ENCODE results near the gene FFAR2. TPM values are rescaled to one million over a fixed set of nuclear protein-coding genes. Genes with fewer than 3 reads are reported as not detected.

FFAR2 gene
- total and polyA plus RNA-seq, 2 donors from 2014 or later = 0.22 TPM; not detected in 1

DNA sequence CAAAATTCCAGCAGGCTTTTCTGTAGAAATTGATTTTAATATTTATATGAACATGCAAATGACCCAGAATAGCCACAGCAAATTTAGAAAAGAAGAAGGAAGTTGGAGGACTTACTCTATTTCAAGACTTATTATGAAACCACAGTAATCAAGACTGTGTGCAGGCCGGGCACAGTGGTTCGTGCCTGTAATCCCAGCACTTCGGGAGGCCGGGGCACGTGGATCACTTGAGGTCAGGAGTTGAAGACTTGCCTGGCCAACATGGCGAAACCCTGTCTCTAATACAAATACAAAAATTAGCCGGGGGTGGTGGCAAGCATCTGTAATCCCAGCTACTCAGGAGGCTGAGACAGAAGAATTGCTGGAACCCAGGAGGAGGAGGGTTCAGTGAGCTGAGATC lies 6.0 kb upstream of the FFAR2 start:
- TF ChIP-seq CTCF (IDR thresholded peaks at IDR 0.05; ENCODE audit: borderline replicate concordance, extremely low read depth, insufficient read depth) = no peak
- FAIRE-seq (no peak), DNase-seq (no peak)
- Histone ChIP-seq H3K9ac (ENCODE audit: low read length in 3 of 3) (no peak overlapping the region), H3K9me3 (ENCODE audit: control insufficient read depth in 2 of 3, insufficient read depth in 1 of 3, low read length in 3 of 3) (no peaks in the 10 kb centered on the region), H3K4me3 (ENCODE audit: low read length in 3 of 3) (no peak overlapping the region), H3K36me3 (ENCODE audit: control insufficient read depth in 2 of 3, insufficient read depth in 3 of 3, low read length in 3 of 3) (no peaks in the 10 kb centered on the region), H3K27me3 (ENCODE audit: control insufficient read depth, insufficient read depth, low read length) (no peaks in the 10 kb centered on the region), H3K27ac (ENCODE audit: low read depth in 2 of 2, low read length in 2 of 2) (no peak overlapping the region), H3K4me1 (ENCODE audit: control insufficient read depth in 2 of 3, insufficient read depth in 2 of 3, low read depth in 1 of 3, low read length in 3 of 3) (peaks cover 0 to 3% (median 2%) of the 10 kb centered on the region in 3 donors)
- intact Hi-C loops (cut with DNase I) = no loop called here

DNA sequence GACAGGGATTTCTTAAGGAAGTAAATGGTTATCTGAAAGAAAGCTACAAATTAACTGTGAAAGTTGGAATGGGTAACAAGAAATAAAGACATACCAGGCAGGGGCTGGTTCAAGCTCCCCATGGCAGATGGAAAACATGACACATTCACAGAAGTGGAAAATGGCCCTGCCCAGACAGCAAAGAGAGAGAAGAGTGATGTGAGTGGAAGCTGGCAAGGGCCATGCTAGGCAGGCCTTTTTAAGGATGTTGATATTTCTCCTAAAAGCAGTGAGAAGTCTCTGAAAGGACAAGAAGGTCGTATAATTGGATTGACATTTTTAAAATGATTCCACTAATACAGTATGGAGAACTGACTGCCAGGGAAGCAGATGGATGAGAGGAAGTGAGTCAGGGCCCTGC lies 3.3 kb upstream of the FFAR2 start:
- peaks cover 0 to 6% (median 0%) of the 10 kb centered on the region in 3 donors for H3K4me1 ChIP-seq (ENCODE audit: control insufficient read depth in 2 of 3, insufficient read depth in 2 of 3, low read depth in 1 of 3, low read length in 3 of 3)
- no peak overlapping the region for H3K27ac ChIP-seq (ENCODE audit: low read depth in 2 of 2, low read length in 2 of 2)
- no peak for FAIRE-seq
- H3K4me3 ChIP-seq (ENCODE audit: low read length in 3 of 3) = no peak overlapping the region
- H3K36me3 ChIP-seq (ENCODE audit: control insufficient read depth in 2 of 3, insufficient read depth in 3 of 3, low read length in 3 of 3) = no peaks in the 10 kb centered on the region
- H3K9me3 ChIP-seq (ENCODE audit: control insufficient read depth in 2 of 3, insufficient read depth in 1 of 3, low read length in 3 of 3) = no peaks in the 10 kb centered on the region
- no peak overlapping the region for H3K9ac ChIP-seq (ENCODE audit: low read length in 3 of 3)
- intact Hi-C loops (cut with DNase I) = no loop called here
- no peaks in the 10 kb centered on the region for H3K27me3 ChIP-seq (ENCODE audit: control insufficient read depth, insufficient read depth, low read length)
- no peak for DNase-seq
- TF ChIP-seq CTCF (IDR thresholded peaks at IDR 0.05; ENCODE audit: borderline replicate concordance, extremely low read depth, insufficient read depth) = no peak

DNA sequence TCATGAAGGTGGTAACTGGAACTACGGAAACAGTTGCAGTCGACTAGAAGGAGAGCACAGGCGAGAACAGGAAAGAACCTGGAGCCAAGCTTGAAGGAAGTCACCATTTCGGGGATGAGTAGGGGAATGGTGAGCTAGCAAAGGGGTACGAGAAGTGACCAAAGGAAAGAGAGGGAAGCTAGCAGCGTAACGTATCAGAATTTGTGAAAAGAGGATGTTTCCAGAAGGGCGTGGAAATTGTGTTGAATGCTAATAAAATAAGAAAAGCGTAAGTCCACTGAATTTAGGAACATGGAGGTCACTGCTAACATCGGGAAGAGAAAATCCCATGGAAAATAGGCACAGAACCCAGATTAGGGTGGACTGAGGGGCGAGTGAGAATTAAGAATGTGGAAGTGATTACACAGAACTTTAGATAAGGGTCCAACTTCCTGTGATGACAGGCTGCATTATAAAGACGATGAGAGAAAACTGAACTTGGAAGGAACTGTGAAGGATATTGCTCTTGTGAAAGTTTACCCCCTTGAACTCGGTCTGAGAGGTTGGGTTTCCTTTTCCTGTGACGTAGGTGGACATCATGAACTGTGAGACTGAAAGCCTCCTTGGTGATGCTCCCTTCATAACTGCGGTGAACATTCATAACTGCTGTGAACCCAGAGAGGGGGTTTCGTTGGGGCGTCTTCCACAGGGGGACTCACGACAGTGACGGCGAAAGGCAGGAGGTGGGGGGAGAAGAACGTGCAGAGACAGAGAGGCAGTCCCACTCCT lies 2.0 kb upstream of the FFAR2 start:
- no peak overlapping the region for H3K9ac ChIP-seq (ENCODE audit: low read length in 3 of 3)
- DNase-seq = no peak
- no peaks in the 10 kb centered on the region for H3K9me3 ChIP-seq (ENCODE audit: control insufficient read depth in 2 of 3, insufficient read depth in 1 of 3, low read length in 3 of 3)

More for the DNA sequence above, 2.0 kb upstream of the FFAR2 start:
- Histone ChIP-seq H3K27me3 (ENCODE audit: control insufficient read depth, insufficient read depth, low read length) (no peaks in the 10 kb centered on the region), H3K4me3 (ENCODE audit: low read length in 3 of 3) (no peak overlapping the region), H3K27ac (ENCODE audit: low read depth in 2 of 2, low read length in 2 of 2) (peak overlapping the region in 1 of 2 donors; percentile 0), H3K4me1 (ENCODE audit: control insufficient read depth in 2 of 3, insufficient read depth in 2 of 3, low read depth in 1 of 3, low read length in 3 of 3) (peaks cover 0 to 7% (median 0%) of the 10 kb centered on the region in 3 donors), H3K36me3 (ENCODE audit: control insufficient read depth in 2 of 3, insufficient read depth in 3 of 3, low read length in 3 of 3) (no peaks in the 10 kb centered on the region)
- TF ChIP-seq CTCF (IDR thresholded peaks at IDR 0.05; ENCODE audit: borderline replicate concordance, extremely low read depth, insufficient read depth) = no peak
- intact Hi-C loops (cut with DNase I) = no loop called here
- no peak for FAIRE-seq
